Measurements from ENCODE around the gene ZNF382. TPM values are rescaled to one million over a fixed set of nuclear protein-coding genes. Genes with fewer than 3 reads are reported as not detected.

The ZNF382 gene
- 10 to 100 TPM in 1 of 7 donors, 1 to 10 TPM in 6; 1.9 to 10.2 (median 8.3) TPM for total RNA-seq
- polyA plus RNA-seq = 1 to 10 TPM; 1.8 to 3.0 TPM
- long read RNA-seq, donor 1, full-length matches to known transcripts = 2 of 8 reads
- long read RNA-seq, donor 1, partial matches to known transcripts = 1 of 8 reads
- long read RNA-seq, donor 1, other reads (novel, unspliced or antisense) = 5 of 8 reads
- long read RNA-seq, donor 2, partial matches to known transcripts = 0 of 1 reads
- long read RNA-seq, donor 2, other reads (novel, unspliced or antisense) = 0 of 1 reads
- long read RNA-seq, donor 3, partial matches to known transcripts = 0 of 4 reads
- long read RNA-seq, donor 3, other reads (novel, unspliced or antisense) = 3 of 4 reads

GRCh38 chr19:36605101-36605876 is at the start of gene ZNF382:
TSS of gene ZNF382 (plus strand) at chr19:36605313. CDS start at chr19:36609915, 4,602 bp downstream.
- DNase-seq = peak; percentile 47 to 79 (median 75)
- 0 to 2% (median 1%) methylated on average over 73 of the region's 73 CpGs for WGBS, 3 donors
- Histone ChIP-seq H3K4me3 (peak within 1 kb of the TSS; percentile 67), H3K9me3 (no peaks in the 10 kb centered on the region), H3K27me3 (no peaks in the 10 kb centered on the region), H3K36me3 (no peaks in the 10 kb centered on the region), H3K4me1 (ENCODE audit: insufficient read depth) (peaks cover 1% of the 10 kb centered on the region), H3K27ac (peak within 1 kb of the TSS in 1 of 2 donors; percentile 56)
- TF ChIP-seq CTCF (IDR thresholded peaks at IDR 0.05) (no peak), POLR2A (IDR thresholded peaks at IDR 0.05) (no peak), EP300 (IDR thresholded peaks at IDR 0.05) (no peak)
- intact Hi-C loops (cut with DNase I) = no loop called here

GRCh38 chr19:36564391-36564790 is 40.7 kb upstream of the ZNF382 start:
- intact Hi-C loops (cut with DNase I) = no loop called here
- Histone ChIP-seq H3K27me3 (no peaks in the 10 kb centered on the region), H3K36me3 (no peaks in the 10 kb centered on the region), H3K4me3 (no peak overlapping the region), H3K4me1 (ENCODE audit: insufficient read depth) (no peaks in the 10 kb centered on the region), H3K27ac (no peak overlapping the region), H3K9me3 (peaks cover 3 to 59% of the 10 kb centered on the region in 2 donors)
- TF ChIP-seq CTCF (IDR thresholded peaks at IDR 0.05) (no peak), EP300 (IDR thresholded peaks at IDR 0.05) (no peak), POLR2A (IDR thresholded peaks at IDR 0.05) (no peak)
- WGBS, 3 donors = 99 to 100% (median 100%) methylated on average over 1 of the region's 1 CpG
- no peak for DNase-seq

GRCh38 chr19:36572593-36573019 is 32.5 kb upstream of the ZNF382 start:
- no peaks in the 10 kb centered on the region for H3K36me3 ChIP-seq
- WGBS, 3 donors = 0 to 1% (median 1%) methylated on average over 11 of the region's 11 CpGs
- peaks cover 0 to 30% of the 10 kb centered on the region in 2 donors for H3K9me3 ChIP-seq
- H3K4me3 ChIP-seq = peak overlapping the region; percentile 85
- H3K27me3 ChIP-seq = no peaks in the 10 kb centered on the region
- peak overlapping the region; percentile 1 to 50 for H3K27ac ChIP-seq
- peaks cover 2% of the 10 kb centered on the region for H3K4me1 ChIP-seq (ENCODE audit: insufficient read depth)
- DNase-seq = no peak
- TF ChIP-seq CTCF (IDR thresholded peaks at IDR 0.05) (no peak), EP300 (IDR thresholded peaks at IDR 0.05) (no peak), POLR2A (IDR thresholded peaks at IDR 0.05) (no peak)
- intact Hi-C loops (cut with DNase I) = no loop called here

- 0 to 1% (median 0%) methylated on average over 65 to 66 of the region's 66 CpGs for WGBS, 3 donors
- Histone ChIP-seq H3K27ac (peak within 1 kb of the TSS; percentile 1 to 50), H3K4me3 (peak within 1 kb of the TSS; percentile 85), H3K36me3 (no peaks in the 10 kb centered on the region), H3K4me1 (ENCODE audit: insufficient read depth) (peaks cover 2% of the 10 kb centered on the region), H3K9me3 (peaks cover 0 to 28% of the 10 kb centered on the region in 2 donors), H3K27me3 (no peaks in the 10 kb centered on the region)
- DNase-seq = peak; percentile 79 to 89 (median 88)
- intact Hi-C loops (cut with DNase I) = no loop called here
- TF ChIP-seq CTCF (IDR thresholded peaks at IDR 0.05) = no peak
- TF ChIP-seq POLR2A (IDR thresholded peaks at IDR 0.05) = no peak
- no peak for TF ChIP-seq EP300 (IDR thresholded peaks at IDR 0.05)
Observed at GRCh38 chr19:36573020-36573894, 31.9 kb upstream of the ZNF382 start, which contains the start of gene ZNF529. TSS of gene ZNF529 (minus strand) at chr19:36573292. CDS start at chr19:36572346, 946 bp downstream.

Measured in ovary (tissue), 10 donors.